ENCODE measurements around the gene BFAR.
"Not testable (repeated sequence)": the region's sequence is repeated elsewhere in the genome, so short reads cannot be mapped to it uniquely, and the experiment has no call there.

BFAR gene

DNA sequence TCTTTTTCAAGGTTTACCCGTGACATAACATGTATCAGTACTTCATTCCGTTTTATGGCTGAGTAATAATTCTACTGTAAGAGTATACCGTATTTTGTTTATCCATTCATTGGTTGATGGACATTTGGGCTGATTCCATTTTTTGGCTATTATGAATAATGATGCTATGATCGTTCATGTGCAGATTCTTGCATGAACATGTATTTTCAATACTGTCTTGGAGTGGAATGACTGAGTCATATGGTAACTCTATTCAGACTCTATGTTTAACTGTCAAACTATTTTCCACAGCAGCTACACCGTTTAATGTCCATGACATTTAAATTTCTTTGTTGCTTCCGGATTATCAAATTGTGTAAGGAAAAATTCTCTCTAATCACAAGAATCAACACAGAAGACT, 17.9 kb downstream of the BFAR start:
- H3K4me3 Mint-ChIP-seq: no peak overlapping the region
- H3K27me3 Mint-ChIP-seq: no peaks in the 10 kb centered on the region
- no peaks in the 10 kb centered on the region for H3K4me1 Mint-ChIP-seq (ENCODE audit: low read depth)
- intact Hi-C loops (cut with micrococcal nuclease): no loop called here
- H3K9me3 Mint-ChIP-seq: no peaks in the 10 kb centered on the region
- peaks cover 96% of the 10 kb centered on the region for H3K36me3 Mint-ChIP-seq (ENCODE audit: low read depth)
- no peak overlapping the region for H3K27ac Mint-ChIP-seq

DNA sequence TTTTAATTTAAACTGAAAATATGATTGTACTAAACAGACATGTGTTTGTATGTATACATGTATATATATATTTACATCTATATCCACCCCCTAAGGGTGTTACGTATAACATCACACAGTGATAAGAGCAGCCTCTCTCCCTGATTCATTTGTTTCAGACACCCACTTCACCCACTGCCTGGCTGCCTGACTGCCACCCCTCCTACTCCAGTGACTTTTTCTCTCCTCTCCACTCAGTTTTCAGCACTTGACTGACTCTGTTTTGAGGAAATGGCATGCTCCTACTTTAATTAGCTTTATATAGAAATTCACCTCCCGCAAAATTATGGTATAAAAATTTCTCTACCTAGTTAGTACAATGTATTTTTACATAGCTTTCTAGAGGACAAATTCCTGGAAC, 20.0 kb downstream of the BFAR start:
- intact Hi-C loops (cut with micrococcal nuclease): no loop called here
- Mint-ChIP-seq H3K4me1 (ENCODE audit: low read depth) (no peaks in the 10 kb centered on the region), H3K4me3 (no peak overlapping the region), H3K36me3 (ENCODE audit: low read depth) (peaks cover 96% of the 10 kb centered on the region), H3K27me3 (no peaks in the 10 kb centered on the region), H3K27ac (no peak overlapping the region), H3K9me3 (no peaks in the 10 kb centered on the region)

DNA sequence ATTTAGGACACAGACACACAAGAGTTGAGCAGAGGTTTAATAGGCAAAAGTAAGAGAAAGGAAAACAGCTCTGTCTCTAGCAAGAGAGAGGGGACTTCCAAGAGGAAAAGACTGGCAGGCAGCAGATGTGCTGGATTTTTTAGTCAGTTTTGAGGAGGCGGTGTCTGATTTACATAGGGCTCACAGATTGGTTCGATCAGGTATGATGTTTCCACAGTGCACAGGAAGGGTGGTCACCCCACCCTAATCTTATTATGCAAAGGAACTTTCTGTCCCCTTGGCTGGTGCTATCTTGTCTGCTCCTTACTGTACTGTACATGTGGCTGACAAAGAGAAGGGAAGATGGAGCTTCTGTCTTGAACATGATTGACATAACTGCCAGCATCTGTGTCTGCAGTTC, 25.3 kb downstream of the BFAR start:
- Mint-ChIP-seq H3K4me3 (no peak overlapping the region), H3K9me3 (no peaks in the 10 kb centered on the region), H3K4me1 (ENCODE audit: low read depth) (no peaks in the 10 kb centered on the region), H3K27ac (no peak overlapping the region), H3K36me3 (ENCODE audit: low read depth) (peaks cover 90% of the 10 kb centered on the region), H3K27me3 (no peaks in the 10 kb centered on the region)
- intact Hi-C loops (cut with micrococcal nuclease): no loop called here

DNA sequence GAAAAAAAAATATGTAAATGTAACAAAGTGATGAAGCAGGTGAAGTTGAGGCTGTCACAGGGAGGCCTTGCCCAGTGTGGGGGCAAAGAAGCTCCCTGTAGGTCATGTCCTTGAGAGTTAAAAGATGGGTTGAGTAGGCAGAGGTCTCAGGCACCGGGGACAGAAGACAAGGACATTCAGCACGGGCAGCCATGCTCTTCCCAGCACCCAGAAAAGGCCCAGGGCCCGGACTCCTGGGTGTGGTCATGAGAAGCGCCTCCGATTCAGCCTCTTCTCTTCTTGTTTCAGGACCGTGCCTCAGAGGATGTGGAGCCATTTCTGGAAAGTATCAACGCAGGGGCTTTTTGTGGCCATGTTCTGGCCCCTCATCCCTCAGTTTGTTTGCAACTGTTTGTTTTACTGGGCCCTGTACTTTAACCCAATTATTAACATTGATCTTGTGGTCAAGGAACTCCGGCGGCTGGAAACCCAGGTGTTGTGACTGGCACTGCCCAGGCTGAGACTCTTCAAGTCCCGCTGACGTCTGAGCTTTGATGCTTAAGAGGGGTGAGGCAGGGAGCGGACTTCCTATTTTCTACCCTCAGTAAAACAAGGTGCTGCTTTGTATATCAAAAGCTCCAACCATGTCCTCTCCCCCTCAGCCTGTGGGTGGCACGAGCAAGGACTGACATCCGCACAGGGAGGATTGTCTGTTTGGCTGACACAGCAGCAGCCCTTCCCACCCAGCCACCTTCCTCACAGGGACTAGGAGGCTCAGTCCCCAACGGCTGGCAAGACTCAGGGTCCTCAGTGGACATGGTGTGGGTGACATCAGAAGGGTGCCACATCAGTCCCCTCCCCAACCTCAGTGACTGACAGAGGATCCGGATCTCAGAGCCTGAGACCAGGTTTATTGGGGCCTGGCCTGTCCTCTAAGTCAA, 34.9 kb downstream of the BFAR start:
- no peaks in the 10 kb centered on the region for H3K9me3 Mint-ChIP-seq
- no peak overlapping the region for H3K4me3 Mint-ChIP-seq
- H3K27me3 Mint-ChIP-seq: no peaks in the 10 kb centered on the region
- H3K4me1 Mint-ChIP-seq (ENCODE audit: low read depth): no peaks in the 10 kb centered on the region
- H3K27ac Mint-ChIP-seq: no peak overlapping the region
- peaks cover 72% of the 10 kb centered on the region for H3K36me3 Mint-ChIP-seq (ENCODE audit: low read depth)
- intact Hi-C loops (cut with micrococcal nuclease): no loop called here

GRCh38 chr16:14668556-14669223, 35.9 kb downstream of the BFAR start:
- H3K4me1 Mint-ChIP-seq (ENCODE audit: low read depth): no peaks in the 10 kb centered on the region
- H3K27me3 Mint-ChIP-seq: no peaks in the 10 kb centered on the region
- H3K36me3 Mint-ChIP-seq (ENCODE audit: low read depth): peaks cover 61% of the 10 kb centered on the region
- H3K27ac Mint-ChIP-seq: no peak overlapping the region
- intact Hi-C loops (cut with micrococcal nuclease): no loop called here
- H3K4me3 Mint-ChIP-seq: no peak overlapping the region
- no peaks in the 10 kb centered on the region for H3K9me3 Mint-ChIP-seq

DNA sequence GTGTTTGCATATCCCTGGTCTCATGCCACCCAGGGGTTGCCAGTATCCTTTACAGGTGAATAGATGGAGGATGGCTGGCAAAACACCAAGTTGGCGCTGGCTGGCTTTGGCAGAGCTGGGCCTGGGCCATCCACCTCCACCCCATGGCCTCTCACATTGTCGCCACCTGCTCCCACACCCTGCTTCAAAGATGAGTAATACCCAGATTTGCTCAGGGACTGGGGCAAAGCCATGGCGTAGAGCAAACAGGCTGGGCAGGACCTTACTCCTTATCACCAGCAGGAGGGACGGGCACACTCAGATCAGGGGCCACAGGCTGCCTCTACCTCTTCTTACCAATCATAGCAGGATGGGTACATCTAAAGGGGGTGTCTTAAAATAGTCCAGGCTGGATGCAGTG, 37.0 kb downstream of the BFAR start:
- no peaks in the 10 kb centered on the region for H3K4me1 Mint-ChIP-seq (ENCODE audit: low read depth)

DNA sequence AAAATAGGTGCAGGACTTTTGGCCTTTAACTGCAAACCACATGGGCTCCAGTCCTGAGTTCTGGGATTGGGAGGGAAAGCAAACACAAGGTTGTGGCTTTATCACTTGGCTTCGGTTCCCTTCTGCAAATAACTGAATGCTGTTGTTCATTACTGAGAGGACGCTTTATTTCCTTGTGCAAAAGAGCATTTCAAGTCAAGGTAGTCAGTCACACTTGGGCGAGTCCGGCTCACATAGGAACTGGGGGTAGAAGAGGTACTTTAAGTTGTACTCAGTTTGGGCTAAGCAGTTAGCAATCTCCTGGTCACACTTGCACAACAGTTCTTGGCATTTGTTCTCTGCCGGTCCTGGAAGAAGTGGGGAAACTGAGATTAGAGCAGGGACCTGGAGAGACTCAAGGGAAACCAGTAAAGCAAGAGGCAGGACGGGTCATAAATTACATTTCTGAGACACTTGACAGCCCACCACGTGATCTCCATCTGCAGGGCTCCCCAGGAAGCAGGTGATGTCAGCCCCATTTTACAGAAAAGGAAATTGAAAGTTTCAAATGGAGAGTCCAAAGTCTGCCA, 39.7 kb downstream of the BFAR start:
- H3K9me3 Mint-ChIP-seq: no peaks in the 10 kb centered on the region
- peaks cover 23% of the 10 kb centered on the region for H3K36me3 Mint-ChIP-seq (ENCODE audit: low read depth)
- H3K4me3 Mint-ChIP-seq: no peak overlapping the region
- H3K4me1 Mint-ChIP-seq (ENCODE audit: low read depth): no peaks in the 10 kb centered on the region
- H3K27ac Mint-ChIP-seq: no peak overlapping the region
- no peaks in the 10 kb centered on the region for H3K27me3 Mint-ChIP-seq
- intact Hi-C loops (cut with micrococcal nuclease): no loop called here

More for the DNA sequence above, 37.0 kb downstream of the BFAR start:
- no peak overlapping the region for H3K4me3 Mint-ChIP-seq
- H3K9me3 Mint-ChIP-seq: no peaks in the 10 kb centered on the region
- intact Hi-C loops (cut with micrococcal nuclease): no loop called here
- no peak overlapping the region for H3K27ac Mint-ChIP-seq
- H3K27me3 Mint-ChIP-seq: no peaks in the 10 kb centered on the region
- peaks cover 50% of the 10 kb centered on the region for H3K36me3 Mint-ChIP-seq (ENCODE audit: low read depth)

DNA sequence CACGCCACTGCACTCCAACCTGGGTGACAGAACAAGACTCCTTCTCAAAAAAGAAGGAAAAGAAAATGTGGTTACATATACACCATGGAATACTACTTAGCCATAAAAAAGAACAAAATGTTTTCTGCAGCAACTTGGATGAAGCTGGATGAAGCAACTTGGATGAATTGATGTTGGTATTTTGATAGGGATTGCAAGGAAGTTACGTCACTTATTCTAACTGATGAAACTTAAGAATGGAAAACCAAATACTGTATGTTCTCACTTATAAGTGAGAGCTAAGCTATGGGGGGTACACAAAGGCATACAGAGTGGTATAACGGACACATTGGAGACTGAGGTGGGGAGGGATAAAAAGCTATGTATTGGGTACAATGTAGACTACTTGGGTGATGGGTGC, 43.9 kb downstream of the BFAR start:
- no peaks in the 10 kb centered on the region for H3K9me3 Mint-ChIP-seq
- H3K4me3 Mint-ChIP-seq: no peak overlapping the region
- no peaks in the 10 kb centered on the region for H3K27me3 Mint-ChIP-seq
- H3K36me3 Mint-ChIP-seq (ENCODE audit: low read depth): no peaks in the 10 kb centered on the region
- intact Hi-C loops (cut with micrococcal nuclease): no loop called here
- H3K4me1 Mint-ChIP-seq (ENCODE audit: low read depth): no peaks in the 10 kb centered on the region
- no peak overlapping the region for H3K27ac Mint-ChIP-seq

- no peaks in the 10 kb centered on the region for H3K27me3 Mint-ChIP-seq
- no peaks in the 10 kb centered on the region for H3K36me3 Mint-ChIP-seq (ENCODE audit: low read depth)
- no peaks in the 10 kb centered on the region for H3K9me3 Mint-ChIP-seq
- no peak overlapping the region for H3K27ac Mint-ChIP-seq
- H3K4me1 Mint-ChIP-seq (ENCODE audit: low read depth): no peaks in the 10 kb centered on the region
- intact Hi-C loops (cut with micrococcal nuclease): no loop called here
- no peak overlapping the region for H3K4me3 Mint-ChIP-seq
Observed at GRCh38 chr16:14677627-14678026, 44.9 kb downstream of the BFAR start.

DNA sequence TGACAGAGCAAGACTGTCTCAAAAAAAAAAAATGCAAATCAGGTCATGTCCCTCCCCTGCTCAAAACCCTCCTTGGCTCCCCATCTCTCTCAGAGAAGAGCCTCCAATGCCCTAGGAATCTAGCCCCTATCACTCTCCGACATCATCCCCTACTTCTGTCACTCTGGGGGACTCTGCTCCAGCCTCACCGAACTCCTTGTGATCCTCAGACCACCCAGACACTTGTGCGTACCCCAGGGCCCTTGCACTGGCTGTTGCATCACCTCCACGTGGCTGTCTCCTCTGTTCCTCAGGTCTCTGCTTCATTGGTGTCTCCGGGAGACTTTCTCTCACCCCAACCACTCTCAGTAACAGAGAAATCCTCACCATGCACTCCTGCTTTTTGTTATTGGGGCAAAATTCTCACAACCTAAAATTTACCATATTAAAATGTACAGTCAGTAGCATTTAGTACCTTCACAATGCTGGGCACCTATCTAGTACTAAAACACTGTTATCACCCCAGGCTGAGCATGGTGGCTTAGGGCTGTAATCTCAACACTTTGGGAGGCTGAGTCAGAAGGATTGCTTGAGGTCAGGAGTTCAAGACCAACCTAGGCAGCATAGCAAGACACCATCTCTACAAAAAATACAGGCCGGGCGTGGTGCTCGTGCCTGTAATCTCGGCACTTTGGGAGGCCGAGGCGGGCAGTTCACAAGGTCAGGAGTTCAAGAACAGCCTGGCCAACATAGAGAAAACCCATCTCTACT, 46.2 kb downstream of the BFAR start:
- Mint-ChIP-seq H3K27me3 (no peaks in the 10 kb centered on the region), H3K4me1 (ENCODE audit: low read depth) (no peaks in the 10 kb centered on the region), H3K9me3 (no peaks in the 10 kb centered on the region), H3K27ac (no peak overlapping the region), H3K4me3 (no peak overlapping the region), H3K36me3 (ENCODE audit: low read depth) (no peaks in the 10 kb centered on the region)
- intact Hi-C loops (cut with micrococcal nuclease): no loop called here

DNA sequence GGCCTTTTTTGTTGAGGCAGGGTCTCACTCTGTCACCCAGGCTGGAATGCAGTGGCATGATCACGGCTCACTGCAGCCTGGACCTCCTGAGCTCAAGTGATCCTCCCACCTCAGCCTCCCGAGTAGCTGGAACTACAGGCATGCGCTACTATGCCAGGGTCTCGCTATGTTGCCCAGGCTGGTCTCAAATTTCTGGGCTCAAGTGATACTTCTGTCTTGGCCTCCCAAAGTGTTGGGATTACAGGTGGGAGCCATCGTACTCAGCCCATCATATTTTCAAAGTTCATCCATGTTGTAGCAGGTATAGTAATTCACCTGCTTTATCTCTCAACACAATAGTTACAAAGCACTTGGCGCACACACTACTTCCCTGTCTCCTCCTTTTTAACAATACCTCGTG, 47.6 kb downstream of the BFAR start:
- H3K27me3 Mint-ChIP-seq; H3K4me3 Mint-ChIP-seq; H3K4me1 Mint-ChIP-seq (ENCODE audit: low read depth); H3K36me3 Mint-ChIP-seq (ENCODE audit: low read depth); H3K9me3 Mint-ChIP-seq; H3K27ac Mint-ChIP-seq; intact Hi-C loops (cut with micrococcal nuclease): not testable (repeated sequence)

- Mint-ChIP-seq H3K27ac (no peak overlapping the region), H3K9me3 (no peaks in the 10 kb centered on the region), H3K4me3 (no peak overlapping the region), H3K4me1 (ENCODE audit: low read depth) (no peaks in the 10 kb centered on the region), H3K27me3 (no peaks in the 10 kb centered on the region), H3K36me3 (ENCODE audit: low read depth) (no peaks in the 10 kb centered on the region)
- intact Hi-C loops (cut with micrococcal nuclease): no loop called here
Observed at GRCh38 chr16:14681115-14681514, 48.4 kb downstream of the BFAR start.

DNA sequence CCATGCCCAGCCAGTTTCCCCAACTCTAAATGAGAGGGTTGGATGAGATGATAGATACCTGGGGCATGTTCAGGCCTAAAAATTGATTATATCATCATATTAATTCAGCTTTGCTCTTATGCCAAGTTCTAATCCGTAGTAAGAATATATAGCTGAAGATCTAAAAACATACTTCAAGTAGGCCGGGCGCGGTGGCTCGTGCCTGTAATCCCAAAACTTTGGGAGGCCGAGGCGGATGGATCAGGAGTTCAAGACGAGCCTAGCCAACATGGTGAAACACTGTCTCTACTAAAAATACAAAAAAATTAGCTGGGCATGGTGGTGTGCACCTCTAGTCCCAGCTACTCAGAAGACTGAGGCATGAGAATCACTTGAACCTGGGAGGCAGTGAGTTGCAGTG, 49.4 kb downstream of the BFAR start:
- Mint-ChIP-seq H3K4me1 (ENCODE audit: low read depth) (no peaks in the 10 kb centered on the region), H3K36me3 (ENCODE audit: low read depth) (no peaks in the 10 kb centered on the region), H3K4me3 (no peak overlapping the region), H3K9me3 (no peaks in the 10 kb centered on the region), H3K27me3 (no peaks in the 10 kb centered on the region), H3K27ac (no peak overlapping the region)
- intact Hi-C loops (cut with micrococcal nuclease): no loop called here
